ENCODE data around the gene PDE6B. TPM values are rescaled to one million over a fixed set of nuclear protein-coding genes. Genes with fewer than 3 reads are reported as not detected.
A peak's percentile ranks its signal among the peaks of the same experiment; 100 is the strongest.
"Not testable (repeated sequence)": the region's sequence is repeated elsewhere in the genome, so short reads cannot be mapped to it uniquely, and the experiment has no call there.

PDE6B gene
- total and polyA plus RNA-seq, 5 donors = 3.6 to 7.5 (median 7.0) TPM

- Histone ChIP-seq H3K9me3 (ENCODE audit: control insufficient read depth, low read length) (no peaks in the 10 kb centered on the region), H3K4me1 (ENCODE audit: control insufficient read depth, insufficient read depth, low read length) (no peaks in the 10 kb centered on the region), H3K27me3 (ENCODE audit: control insufficient read depth, insufficient read depth) (no peaks in the 10 kb centered on the region), H3K27ac (ENCODE audit: low read length) (no peak overlapping the region), H3K4me3 (ENCODE audit: low read length) (no peak overlapping the region)
- WGBS = 83% methylated on average over 25 of the region's 25 CpGs
- no peak for ATAC-seq
- DNase-seq = no peak
- intact Hi-C loops (cut with DNase I) = no loop called here
These were observed 37.6 kb upstream of the PDE6B start for GRCh38 chr4:587671-588350.

- H3K9me3 ChIP-seq (ENCODE audit: control insufficient read depth, low read length) = no peaks in the 10 kb centered on the region
- intact Hi-C loops (cut with DNase I) = no loop called here
- H3K4me1 ChIP-seq (ENCODE audit: control insufficient read depth, insufficient read depth, low read length) = no peaks in the 10 kb centered on the region
- 85% methylated on average over 36 of the region's 36 CpGs for WGBS
- H3K4me3 ChIP-seq (ENCODE audit: low read length) = no peak overlapping the region
- no peak for ATAC-seq
- no peak overlapping the region for H3K27ac ChIP-seq (ENCODE audit: low read length)
- H3K27me3 ChIP-seq (ENCODE audit: control insufficient read depth, insufficient read depth) = no peaks in the 10 kb centered on the region
- no peak for DNase-seq
These were observed 37.0 kb upstream of the PDE6B start for GRCh38 chr4:588351-588849.

GRCh38 chr4:589219-589963 is 36.0 kb upstream of the PDE6B start:
- H3K27me3 ChIP-seq (ENCODE audit: control insufficient read depth, insufficient read depth) = no peaks in the 10 kb centered on the region

GRCh38 chr4:590313-590841 is 35.0 kb upstream of the PDE6B start:
- no peak for DNase-seq
- Histone ChIP-seq H3K9me3 (ENCODE audit: control insufficient read depth, low read length) (no peaks in the 10 kb centered on the region), H3K4me3 (ENCODE audit: low read length) (no peak overlapping the region), H3K27ac (ENCODE audit: low read length) (no peak overlapping the region), H3K4me1 (ENCODE audit: control insufficient read depth, insufficient read depth, low read length) (no peaks in the 10 kb centered on the region), H3K27me3 (ENCODE audit: control insufficient read depth, insufficient read depth) (no peaks in the 10 kb centered on the region)
- 91% methylated on average over 12 of the region's 12 CpGs for WGBS
- no peak for ATAC-seq
- intact Hi-C loops (cut with DNase I) = no loop called here

More at GRCh38 chr4:589219-589963, 36.0 kb upstream of the PDE6B start:
- DNase-seq = no peak
- Histone ChIP-seq H3K27ac (ENCODE audit: low read length) (no peak overlapping the region), H3K9me3 (ENCODE audit: control insufficient read depth, low read length) (no peaks in the 10 kb centered on the region), H3K4me3 (ENCODE audit: low read length) (no peak overlapping the region), H3K4me1 (ENCODE audit: control insufficient read depth, insufficient read depth, low read length) (no peaks in the 10 kb centered on the region)
- 82% methylated on average over 16 of the region's 16 CpGs for WGBS
- intact Hi-C loops (cut with DNase I) = no loop called here
- ATAC-seq = no peak

- H3K27ac ChIP-seq (ENCODE audit: low read length); intact Hi-C loops (cut with DNase I); DNase-seq; H3K4me3 ChIP-seq (ENCODE audit: low read length); H3K4me1 ChIP-seq (ENCODE audit: control insufficient read depth, insufficient read depth, low read length); H3K27me3 ChIP-seq (ENCODE audit: control insufficient read depth, insufficient read depth); ATAC-seq; H3K9me3 ChIP-seq (ENCODE audit: control insufficient read depth, low read length): not testable (repeated sequence)
- 82% methylated on average over 11 of the region's 13 CpGs for WGBS
These were observed 33.2 kb upstream of the PDE6B start for GRCh38 chr4:592178-592577.

GRCh38 chr4:592825-593520 is 32.4 kb upstream of the PDE6B start:
- DNase-seq = no peak
- Histone ChIP-seq H3K9me3 (ENCODE audit: control insufficient read depth, low read length) (no peaks in the 10 kb centered on the region), H3K4me3 (ENCODE audit: low read length) (no peak overlapping the region), H3K4me1 (ENCODE audit: control insufficient read depth, insufficient read depth, low read length) (no peaks in the 10 kb centered on the region), H3K27ac (ENCODE audit: low read length) (no peak overlapping the region), H3K27me3 (ENCODE audit: control insufficient read depth, insufficient read depth) (no peaks in the 10 kb centered on the region)
- no peak for ATAC-seq
- intact Hi-C loops (cut with DNase I) = no loop called here
- 70% methylated on average over 5 of the region's 5 CpGs for WGBS

- no peak overlapping the region for H3K4me3 ChIP-seq (ENCODE audit: low read length)
- intact Hi-C loops (cut with DNase I) = no loop called here
- DNase-seq (no peak), ATAC-seq (no peak)
- no peaks in the 10 kb centered on the region for H3K27me3 ChIP-seq (ENCODE audit: control insufficient read depth, insufficient read depth)
- H3K9me3 ChIP-seq (ENCODE audit: control insufficient read depth, low read length) = no peaks in the 10 kb centered on the region
- no peaks in the 10 kb centered on the region for H3K4me1 ChIP-seq (ENCODE audit: control insufficient read depth, insufficient read depth, low read length)
- WGBS = 70% methylated on average over 3 of the region's 3 CpGs
- H3K27ac ChIP-seq (ENCODE audit: low read length) = no peak overlapping the region
These were observed 26.4 kb upstream of the PDE6B start for GRCh38 chr4:598925-599324.

GRCh38 chr4:600166-600565 is 25.2 kb upstream of the PDE6B start:
- Histone ChIP-seq H3K4me1 (ENCODE audit: control insufficient read depth, insufficient read depth, low read length) (no peaks in the 10 kb centered on the region), H3K9me3 (ENCODE audit: control insufficient read depth, low read length) (no peaks in the 10 kb centered on the region), H3K4me3 (ENCODE audit: low read length) (no peak overlapping the region), H3K27ac (ENCODE audit: low read length) (no peak overlapping the region), H3K27me3 (ENCODE audit: control insufficient read depth, insufficient read depth) (no peaks in the 10 kb centered on the region)
- intact Hi-C loops (cut with DNase I) = no loop called here
- 80% methylated on average over 6 of the region's 6 CpGs for WGBS
- DNase-seq (no peak), ATAC-seq (no peak)

GRCh38 chr4:600850-601515 is 24.4 kb upstream of the PDE6B start:
- Histone ChIP-seq H3K27ac (ENCODE audit: low read length) (no peak overlapping the region), H3K9me3 (ENCODE audit: control insufficient read depth, low read length) (no peaks in the 10 kb centered on the region), H3K27me3 (ENCODE audit: control insufficient read depth, insufficient read depth) (no peaks in the 10 kb centered on the region), H3K4me3 (ENCODE audit: low read length) (no peak overlapping the region), H3K4me1 (ENCODE audit: control insufficient read depth, insufficient read depth, low read length) (no peaks in the 10 kb centered on the region)
- WGBS = 61% methylated on average over 11 of the region's 11 CpGs
- intact Hi-C loops (cut with DNase I) = no loop called here
- DNase-seq (no peak), ATAC-seq (no peak)

GRCh38 chr4:601612-602558 is 23.5 kb upstream of the PDE6B start:
- Histone ChIP-seq H3K9me3 (ENCODE audit: control insufficient read depth, low read length) (no peaks in the 10 kb centered on the region), H3K4me1 (ENCODE audit: control insufficient read depth, insufficient read depth, low read length) (no peaks in the 10 kb centered on the region), H3K27me3 (ENCODE audit: control insufficient read depth, insufficient read depth) (no peaks in the 10 kb centered on the region), H3K4me3 (ENCODE audit: low read length) (no peak overlapping the region), H3K27ac (ENCODE audit: low read length) (no peak overlapping the region)
- DNase-seq (peak in 1 of 3 donors; percentile 39), ATAC-seq (peak in 1 of 2 donors; percentile 43)
- intact Hi-C loops (cut with DNase I) = no loop called here
- 81% methylated on average over 24 of the region's 24 CpGs for WGBS

All from right cardiac atrium (tissue), 5 donors.